NK-92 (cell line): ENCODE measurements around the gene SYTL3.
"Not testable (repeated sequence)": the region's sequence is repeated elsewhere in the genome, so short reads cannot be mapped to it uniquely, and the experiment has no call there.

Source experiments
- DNase-seq: peaks from one replicate; lab custom pipeline; 2025; ENCODE audit not compliant: unreplicated experiment; lab: John Stamatoyannopoulos, UW

The SYTL3 gene

DNA sequence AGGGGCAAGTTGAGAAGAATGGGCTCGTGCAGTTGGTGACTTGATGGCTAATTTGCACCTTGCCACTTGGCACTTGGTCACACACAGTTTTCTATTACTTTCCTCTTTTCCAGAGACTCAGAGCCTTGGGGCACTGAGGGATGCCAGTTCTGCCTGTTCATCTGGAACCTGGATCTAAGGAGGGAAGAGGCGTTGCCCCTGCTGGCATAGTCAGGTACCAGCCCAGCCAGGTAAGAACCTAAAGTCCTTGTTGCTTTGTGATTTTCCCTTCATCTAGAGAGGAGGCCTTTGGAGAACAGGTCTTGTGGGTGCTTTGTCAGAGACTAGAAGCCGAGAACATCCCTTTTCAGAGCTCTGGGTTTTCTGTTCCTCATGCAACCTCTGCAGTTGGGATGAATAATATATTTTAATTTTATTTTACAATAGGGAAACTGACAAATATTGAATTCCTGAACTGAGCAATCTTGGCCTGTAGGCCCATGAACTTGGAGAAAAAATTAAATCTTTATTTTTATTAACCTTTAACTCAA is 11.4 kb downstream of the SYTL3 start:
- DNase-seq: no peak

DNA sequence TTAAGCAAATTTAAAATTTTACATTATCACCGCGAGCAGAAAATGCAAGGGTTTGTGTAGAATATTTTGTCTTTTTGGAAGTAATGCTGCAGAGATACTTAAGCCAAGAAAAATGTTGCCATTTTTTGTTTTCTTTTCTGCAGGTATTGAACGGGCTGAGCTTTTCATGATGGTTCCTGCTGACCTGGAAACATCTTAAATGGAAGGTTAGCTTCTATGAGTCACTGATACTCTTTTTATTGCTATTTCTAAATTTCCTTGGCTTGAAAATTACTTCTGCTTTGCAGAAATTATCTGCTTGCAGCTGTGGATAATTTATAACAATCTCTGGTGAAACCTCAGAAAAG is 12.7 kb downstream of the SYTL3 start:
- no peak for DNase-seq

DNA sequence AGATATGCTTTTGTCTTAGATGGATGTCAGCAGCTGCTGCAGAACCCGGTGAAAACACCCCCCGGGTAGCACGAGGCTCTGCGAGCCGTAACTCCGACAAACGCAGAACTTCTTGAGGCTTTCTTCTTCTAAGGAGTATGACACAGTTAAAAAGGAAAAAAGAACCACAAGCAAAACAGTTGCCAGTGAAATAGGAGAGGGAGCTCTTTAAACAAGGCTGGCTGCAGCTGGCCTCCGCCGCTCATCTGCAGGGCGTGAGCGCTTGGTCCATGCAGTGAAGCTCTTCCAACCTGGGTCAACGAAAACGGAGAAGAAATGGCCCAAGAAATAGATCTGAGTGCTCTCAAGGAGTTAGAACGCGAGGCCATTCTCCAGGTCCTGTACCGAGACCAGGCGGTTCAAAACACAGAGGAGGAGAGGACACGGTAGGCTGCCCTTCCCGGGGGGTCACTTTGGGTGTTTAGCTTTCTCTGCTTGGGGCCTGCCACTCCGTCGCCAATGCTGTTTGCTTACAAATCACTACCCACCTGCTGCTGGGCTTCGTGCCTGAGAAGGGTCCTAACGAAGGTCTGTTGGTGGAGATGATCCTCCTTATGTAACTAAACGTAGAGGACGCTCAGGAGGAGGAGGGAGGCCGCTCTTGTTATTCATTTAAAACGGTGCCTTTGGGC is 13.2 kb downstream of the SYTL3 start:
- DNase-seq: no peak

DNA sequence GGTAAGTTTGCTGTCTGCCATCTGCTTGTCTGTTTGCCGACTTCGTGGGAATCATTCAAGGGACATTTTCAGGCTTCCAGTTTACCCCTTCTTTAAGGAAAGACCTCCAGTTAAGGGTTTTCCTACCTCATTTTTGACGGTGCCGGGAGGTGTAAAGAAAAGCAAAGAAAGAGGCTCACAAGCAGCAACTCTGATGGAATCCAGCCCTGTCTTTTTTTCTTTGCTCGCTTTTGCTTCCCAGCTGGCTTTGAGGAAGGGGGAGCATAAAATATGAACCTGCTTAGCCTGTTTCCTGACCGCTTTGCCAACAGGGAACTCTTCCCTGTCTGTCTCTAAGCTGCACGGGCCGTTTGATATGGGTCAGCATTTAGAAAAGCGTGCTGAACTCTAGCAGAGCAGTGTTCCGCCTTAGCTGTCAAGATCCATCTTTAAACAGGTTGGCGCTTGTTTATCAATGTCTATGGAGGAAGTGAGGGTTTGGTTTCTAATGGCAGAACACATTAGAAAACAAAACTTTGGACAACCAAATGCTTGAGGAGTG is 13.8 kb downstream of the SYTL3 start:
- DNase-seq: no peak

DNA sequence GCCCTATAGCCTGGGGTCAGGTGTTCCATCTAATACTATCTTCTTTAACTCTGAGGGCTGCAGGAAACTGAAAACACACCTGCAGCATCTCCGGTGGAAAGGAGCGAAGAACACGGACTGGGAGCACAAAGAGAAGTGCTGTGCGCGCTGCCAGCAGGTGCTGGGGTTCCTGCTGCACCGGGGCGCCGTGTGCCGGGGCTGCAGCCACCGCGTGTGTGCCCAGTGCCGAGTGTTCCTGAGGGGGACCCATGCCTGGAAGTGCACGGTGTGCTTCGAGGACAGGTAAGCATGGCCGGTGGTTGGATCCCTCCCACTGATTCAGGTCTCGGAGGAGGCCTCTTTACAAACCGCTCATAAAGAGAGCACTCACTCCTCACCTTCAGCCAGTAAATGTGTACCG is 15.5 kb downstream of the SYTL3 start:
- DNase-seq: no peak

DNA sequence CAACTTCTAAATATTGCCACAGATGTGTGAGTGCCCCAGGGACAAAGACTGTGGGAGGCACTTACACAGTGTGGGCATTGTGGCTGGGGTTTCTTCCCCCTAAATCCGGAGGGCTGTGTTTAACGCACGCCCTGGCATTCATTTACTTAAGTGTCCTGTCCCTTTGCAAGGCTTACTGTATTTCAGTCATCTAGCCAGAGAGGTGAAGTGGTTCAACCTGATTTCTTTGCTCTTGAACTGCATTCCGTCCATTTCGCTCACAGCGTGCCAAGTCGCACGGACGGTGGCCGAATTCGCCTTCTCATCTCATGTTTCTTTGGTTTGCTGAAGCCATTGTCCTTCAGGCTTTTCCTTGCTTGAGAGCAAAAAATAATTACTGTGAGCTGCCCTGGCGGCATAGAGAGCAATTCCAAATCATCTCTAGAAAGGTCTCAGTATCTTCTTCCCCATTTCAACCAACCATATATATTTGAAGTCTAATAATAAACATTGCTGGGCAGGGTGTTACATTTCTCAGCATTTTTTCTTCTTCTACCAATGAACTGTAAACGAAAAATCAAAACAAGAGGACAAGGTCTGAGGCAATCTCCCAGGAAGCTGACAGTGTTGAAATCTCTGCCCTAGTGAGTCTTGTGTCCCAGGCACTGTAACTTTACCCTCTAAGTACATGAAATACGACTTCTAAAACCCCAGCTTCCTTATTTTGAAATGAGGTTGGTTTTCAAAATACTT is 16.9 kb downstream of the SYTL3 start:
- DNase-seq: no peak

DNA sequence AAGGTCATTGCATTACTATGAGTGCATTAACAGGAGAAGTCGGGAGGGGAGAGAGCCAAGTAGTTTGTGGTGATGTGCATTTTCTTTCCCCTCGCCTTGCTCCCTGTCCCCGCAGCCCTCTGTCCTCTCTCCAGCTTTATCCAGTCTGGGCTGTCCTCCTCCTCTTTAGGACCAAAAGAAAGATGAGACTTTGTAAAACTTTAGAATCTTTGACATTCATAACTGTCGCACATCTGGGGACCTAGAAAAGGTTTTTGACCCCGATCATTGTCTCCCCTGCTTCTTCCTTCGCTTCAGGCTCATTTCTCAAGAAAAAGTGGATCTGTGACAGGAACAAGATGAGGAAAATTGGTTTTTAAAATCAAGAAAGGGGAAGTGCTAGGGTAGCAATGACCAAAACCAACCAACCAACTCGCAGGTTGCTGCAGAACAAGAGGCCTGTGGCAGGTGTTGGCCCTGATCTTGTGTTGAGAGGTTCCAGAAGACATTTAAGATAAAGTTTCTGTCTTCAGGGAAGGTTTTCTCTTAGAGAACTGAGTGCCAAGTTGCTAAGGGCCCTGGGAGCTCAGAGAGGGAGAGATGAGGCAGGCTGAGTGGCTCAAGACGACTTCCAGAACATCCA is 17.6 kb downstream of the SYTL3 start:
- no peak for DNase-seq

DNA sequence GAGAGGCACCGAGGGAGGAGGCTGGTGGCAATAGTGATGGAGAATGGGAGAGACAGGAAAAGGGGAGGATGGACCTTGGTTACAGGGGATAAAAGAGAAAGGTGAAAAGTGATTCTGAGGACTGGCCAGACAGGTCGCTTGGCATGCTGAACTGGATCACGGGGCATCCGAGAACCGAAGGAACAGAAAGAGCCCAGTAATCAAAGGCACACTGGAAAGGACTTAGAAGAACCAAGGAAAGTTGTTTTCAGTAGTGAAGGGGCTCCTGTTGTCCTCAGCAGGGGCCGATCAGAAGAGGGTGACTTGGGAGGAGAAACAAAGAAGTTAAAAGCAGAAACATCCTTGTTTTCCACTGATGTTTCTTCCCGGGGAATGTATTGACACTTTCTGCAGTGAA is 18.9 kb downstream of the SYTL3 start:
- no peak for DNase-seq

DNA sequence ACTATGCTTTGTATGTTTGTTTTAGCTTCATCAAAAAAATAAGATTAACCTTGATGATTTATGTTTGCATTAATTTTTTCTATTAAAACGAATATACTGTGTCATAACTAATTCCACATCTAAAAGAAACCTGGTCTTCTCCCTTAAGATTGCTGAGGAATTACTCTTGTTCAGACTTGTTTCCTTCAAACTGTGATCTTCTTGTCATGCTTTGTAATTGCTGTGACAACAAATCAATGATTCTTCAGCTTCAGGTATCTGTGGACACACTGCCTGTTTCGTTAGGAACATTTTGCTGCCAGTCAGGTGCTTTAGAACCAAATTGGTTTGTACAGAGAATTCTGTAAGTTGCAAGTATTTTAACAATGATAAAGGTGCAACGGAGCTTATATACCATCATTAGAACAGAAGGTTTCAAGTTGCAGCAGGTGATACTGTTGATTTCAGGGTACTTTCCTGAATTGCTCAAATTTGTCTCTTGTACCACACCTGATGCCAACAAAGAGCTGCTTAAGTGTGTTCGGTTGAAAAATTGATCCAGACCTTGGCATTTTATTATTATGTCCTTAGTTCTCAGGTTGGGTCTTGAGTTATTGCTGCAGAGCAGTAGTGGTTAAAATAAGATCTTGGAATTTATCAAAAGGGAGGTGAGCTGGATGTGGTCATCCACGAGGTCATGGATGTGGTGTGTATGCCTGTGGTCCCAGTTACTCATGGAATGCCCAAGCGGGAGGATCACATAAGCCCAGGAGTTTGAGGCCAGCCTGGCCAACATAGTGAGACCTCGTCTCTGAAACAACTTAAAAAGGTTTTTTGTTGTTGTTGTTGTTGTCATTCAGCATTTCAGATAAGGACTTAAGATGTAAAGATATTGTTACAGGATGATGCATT is 19.5 kb downstream of the SYTL3 start:
- no peak for DNase-seq

DNA sequence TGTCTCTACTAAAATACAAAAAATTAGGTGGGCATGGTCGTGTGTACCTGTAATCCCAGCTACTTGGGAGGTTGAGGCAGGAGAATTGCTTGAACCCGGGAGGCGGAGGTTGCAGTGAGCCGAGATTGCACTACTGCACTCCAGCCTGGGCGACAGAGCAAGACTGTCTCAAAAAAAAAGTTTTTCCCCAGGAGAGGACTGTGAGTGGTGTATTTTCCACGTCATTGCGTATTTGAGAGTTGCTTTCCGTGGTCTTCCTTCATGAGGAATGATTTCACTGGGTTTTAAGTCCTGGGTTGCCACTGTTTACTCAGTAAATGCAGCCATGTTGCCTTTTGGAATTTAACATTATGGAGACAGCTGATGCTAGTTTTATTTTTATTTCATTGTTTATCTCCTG is 22.3 kb downstream of the SYTL3 start:
- DNase-seq: not testable (repeated sequence)

DNA sequence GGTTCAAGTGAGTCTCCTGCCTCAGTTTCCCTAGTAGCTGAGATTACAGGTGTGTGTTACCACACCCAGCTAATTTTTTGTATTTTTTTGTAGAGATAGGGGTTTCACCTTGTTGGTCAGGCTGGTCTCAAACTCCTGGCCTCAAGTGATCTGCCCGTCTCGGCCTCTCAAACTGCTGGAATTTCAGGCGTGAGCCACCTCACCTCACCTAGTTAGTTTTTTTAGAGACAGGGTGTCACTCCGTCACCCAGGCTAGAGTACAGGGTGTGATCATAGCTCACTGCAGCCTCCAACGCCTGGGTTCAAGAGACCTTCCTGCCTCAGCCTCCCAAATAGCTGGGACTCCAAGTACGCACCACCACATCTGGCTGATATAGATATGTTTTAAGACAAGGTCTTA is 22.9 kb downstream of the SYTL3 start:
- DNase-seq: no peak

DNA sequence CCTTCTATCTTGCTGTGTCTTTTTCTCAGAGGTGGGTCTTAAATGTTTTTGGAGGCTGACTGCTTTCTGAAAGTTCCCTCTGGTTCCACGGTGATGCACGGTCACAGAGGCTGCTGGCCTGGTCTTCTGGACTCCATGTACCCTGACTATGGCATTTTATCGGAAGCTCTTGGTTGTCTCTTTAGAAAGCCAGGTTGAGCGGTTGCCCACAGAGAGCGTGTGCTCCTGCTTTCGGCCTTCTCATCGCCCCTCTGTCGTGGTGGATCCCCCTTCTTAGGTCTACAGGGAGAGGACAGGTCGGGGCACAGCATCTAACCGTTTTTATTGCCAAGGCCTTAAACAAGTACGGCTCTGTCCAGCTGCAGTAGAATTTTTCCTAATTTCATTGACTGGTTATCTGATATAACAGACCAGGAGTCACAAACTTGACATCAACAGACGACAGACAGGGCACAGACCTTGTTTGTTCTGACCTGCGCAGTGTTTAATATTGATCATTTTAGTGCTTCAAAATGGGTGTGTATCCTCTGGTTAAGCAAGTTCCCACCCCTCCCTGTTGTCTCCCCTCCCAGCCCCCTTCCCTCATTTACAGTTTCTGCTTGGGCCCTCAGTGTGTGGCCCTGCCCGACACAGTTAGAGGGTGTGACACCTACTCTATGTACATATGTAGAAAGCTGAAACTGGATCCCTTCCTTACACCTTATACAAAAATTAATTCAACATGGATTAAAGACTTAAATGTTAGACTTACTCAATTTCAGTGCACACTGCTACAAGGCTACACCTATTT is 24.7 kb downstream of the SYTL3 start:
- DNase-seq: no peak

DNA sequence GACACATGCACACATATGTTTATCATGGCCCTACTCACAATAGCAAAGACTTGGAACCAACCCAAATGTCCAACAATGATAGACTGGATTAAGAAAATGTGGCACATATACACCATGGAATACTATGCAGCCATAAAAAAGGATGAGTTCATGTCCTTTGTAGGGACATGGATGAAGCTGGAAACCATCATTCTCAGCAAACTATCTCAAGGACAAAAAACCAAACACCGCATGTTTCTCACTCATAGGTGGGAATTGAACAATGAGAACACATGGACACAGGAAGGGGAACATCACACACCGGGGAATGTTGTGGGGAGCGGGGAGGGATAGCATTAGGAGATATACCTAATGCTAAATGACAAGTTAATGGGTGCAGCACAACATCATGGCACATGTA is 27.2 kb downstream of the SYTL3 start:
- DNase-seq: not testable (repeated sequence)

DNA sequence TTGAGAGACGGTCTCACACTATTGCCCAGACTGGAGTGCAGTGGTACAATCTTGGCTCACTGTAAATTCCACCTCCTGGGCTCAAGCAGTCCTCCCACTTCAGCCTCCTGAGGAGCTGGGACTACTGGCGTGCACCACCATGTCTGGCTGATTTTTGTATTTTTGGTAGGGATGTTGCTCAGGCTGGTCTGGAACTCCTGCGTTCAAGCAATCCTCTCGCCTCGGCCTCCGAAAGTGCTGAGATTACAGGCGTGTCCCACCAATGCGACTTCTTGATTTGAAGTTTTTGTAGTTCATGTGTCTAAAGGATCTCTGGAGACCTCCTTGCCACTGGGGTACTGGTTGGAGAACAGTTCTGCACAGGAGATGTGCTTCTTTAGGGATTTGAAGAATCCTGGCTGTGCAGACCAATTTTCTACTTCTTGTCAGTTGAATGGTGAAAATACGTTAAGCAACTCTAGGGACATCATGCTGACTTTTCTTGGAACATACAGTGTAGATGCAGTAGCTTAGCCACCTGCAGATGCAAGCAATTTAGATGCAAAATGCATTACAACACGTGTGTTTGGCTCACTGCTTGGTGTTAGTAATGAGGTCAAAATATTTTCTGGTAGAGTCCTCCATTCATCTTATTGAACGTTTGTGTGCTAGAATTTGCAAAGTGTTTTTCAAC is 28.2 kb downstream of the SYTL3 start:
- no peak for DNase-seq

DNA sequence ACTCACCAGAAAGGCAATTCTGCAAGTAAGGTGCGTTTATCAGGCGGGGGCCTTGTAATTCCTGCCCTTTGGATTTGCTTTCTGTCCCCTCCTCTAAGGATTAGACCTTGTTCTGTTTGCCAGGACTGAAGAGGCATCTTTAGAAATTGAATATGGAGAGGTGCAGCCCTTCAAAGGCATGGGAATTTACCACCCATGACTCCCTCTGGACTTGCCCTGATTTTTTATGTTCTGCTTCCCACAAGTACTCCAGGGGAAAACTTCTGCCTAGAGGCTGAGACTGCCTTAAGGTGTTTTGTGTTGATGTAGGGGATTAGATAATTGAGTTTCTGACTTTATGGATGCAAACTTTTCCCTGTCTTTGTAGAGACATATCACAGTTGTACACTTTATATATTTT is 30.2 kb downstream of the SYTL3 start:
- no peak for DNase-seq

DNA sequence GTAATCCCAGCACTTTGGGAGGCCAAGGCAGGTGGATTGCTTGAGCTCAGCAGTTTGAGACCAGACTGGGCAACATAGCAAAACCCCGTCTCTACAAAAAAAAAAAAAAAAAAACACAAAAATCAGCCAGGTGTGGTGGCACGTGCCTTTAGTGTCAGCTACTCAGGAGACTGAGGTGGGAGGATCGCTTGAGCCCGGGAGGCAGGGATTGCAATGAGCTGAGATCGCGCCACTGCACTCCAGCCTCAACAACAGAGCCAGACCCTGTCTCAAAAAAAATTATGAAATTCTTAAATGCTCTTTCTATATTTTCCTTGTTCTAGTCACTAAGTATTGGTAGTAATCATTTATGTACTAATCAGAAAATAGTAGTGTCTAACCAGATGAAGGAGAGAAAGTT is 30.6 kb downstream of the SYTL3 start:
- DNase-seq: no peak

DNA sequence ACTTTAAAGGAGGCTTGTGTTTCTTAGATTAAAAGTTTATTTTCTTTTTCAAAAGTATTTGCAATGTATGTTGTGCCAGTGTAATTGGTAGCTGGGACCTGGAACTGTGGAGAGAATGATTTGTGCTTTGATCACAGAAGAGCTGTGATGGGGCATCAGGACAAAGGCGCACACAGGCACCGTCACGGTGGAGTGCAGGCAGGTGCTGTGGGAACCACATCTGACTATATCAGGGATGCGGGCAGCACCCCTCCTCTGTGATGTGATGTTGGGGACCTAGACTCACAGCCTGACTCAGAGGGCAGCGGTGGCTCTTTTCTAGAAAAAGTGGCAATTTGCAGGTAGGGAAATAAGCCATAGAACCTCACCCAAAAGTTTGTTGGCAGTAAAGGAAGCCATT is 34.5 kb downstream of the SYTL3 start:
- DNase-seq: no peak

DNA sequence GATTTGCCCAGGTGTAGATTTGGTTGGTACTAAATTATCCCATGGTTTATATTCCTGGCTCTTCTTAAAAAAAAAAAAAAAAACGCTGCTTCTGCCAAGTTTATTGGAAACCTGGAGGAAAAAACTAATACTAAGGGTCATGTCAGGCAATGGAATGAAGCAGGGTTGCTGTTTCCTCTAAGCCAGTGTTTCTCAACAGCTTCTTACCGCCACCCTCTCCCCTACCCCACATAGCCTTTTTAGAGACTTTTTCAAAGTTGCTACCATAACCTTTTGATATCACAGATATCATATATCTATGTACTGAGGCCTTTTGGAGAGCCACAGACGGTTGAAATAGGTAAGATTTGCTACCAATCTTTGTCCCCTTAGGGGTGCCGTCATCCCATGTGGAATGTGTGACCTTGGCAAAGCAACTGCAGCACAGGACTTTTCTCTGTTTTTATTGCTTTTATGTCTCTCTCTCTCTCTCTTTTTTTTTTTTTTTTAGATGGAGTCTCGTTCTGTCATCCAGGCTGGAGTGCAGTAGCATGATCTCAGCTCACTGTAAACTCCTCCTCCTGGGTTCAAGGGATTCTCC is 35.0 kb downstream of the SYTL3 start:
- no peak for DNase-seq

DNA sequence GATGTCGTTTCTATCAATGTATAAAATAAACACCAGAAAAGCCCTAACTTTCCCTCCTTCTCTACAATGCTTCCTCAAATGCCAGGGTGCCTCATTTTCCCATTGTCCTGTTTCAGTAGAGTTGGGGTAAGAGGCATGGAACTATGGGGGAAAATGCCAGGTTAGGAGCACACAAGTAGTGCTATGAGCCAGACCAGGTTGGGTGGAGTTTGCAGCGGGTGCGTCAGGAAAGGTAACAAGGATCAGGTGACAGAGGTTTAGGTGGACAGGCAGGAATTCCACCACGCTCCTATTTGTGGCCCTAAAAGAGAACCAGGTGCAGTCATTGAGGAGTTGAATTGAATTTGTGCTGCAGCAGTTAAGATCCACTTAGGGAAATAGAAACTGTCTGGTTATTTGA is 36.5 kb downstream of the SYTL3 start:
- DNase-seq: no peak
